Measurements from ENCODE around the gene YEATS2. TPM values are rescaled to one million over a fixed set of nuclear protein-coding genes. Genes with fewer than 3 reads are reported as not detected.
"Not testable (repeated sequence)": the region's sequence is repeated elsewhere in the genome, so short reads cannot be mapped to it uniquely, and the experiment has no call there.

YEATS2 gene
- polyA plus RNA-seq, 2 donors, result 5.8 to 9.0 TPM

DNA sequence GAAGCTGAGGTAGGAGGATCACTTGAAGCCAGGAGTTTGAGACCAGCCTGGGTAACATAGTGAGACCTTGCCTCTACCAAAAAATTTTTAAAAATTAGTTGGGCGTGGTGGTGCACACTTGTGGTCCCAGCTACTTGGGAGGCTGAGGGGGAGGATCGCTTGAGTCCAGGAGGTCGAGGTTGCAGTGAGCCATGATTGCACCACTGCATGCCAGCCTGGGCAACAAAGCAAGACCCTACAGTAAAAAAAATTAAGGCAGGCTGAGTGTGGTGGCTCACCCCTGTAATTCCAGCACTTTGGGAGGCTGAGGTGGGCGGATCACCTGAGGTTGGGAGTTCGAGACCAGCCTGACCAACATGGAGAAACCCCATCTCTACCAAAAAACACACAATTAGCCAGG, 8.0 kb upstream of the YEATS2 start:
- WGBS, 2 donors, result 95 to 98% methylated on average over 5 of the region's 5 CpGs
- not testable (repeated sequence) for H3K4me3 ChIP-seq (ENCODE audit: low read depth in 1 of 2, low read length in 2 of 2); H3K27ac ChIP-seq (ENCODE audit: low read depth in 2 of 2, low read length in 1 of 2); H3K27me3 ChIP-seq (ENCODE audit: control insufficient read depth in 1 of 2, insufficient read depth in 2 of 2, low read length in 2 of 2); H3K4me1 ChIP-seq (ENCODE audit: control insufficient read depth in 2 of 2, insufficient read depth in 2 of 2, low read length in 1 of 2); H3K36me3 ChIP-seq (ENCODE audit: control insufficient read depth in 2 of 2, insufficient read depth in 2 of 2, low read length in 1 of 2); H3K9me3 ChIP-seq (ENCODE audit: control insufficient read depth in 2 of 2, insufficient read depth in 1 of 2, low read depth in 1 of 2, low read length in 1 of 2)

DNA sequence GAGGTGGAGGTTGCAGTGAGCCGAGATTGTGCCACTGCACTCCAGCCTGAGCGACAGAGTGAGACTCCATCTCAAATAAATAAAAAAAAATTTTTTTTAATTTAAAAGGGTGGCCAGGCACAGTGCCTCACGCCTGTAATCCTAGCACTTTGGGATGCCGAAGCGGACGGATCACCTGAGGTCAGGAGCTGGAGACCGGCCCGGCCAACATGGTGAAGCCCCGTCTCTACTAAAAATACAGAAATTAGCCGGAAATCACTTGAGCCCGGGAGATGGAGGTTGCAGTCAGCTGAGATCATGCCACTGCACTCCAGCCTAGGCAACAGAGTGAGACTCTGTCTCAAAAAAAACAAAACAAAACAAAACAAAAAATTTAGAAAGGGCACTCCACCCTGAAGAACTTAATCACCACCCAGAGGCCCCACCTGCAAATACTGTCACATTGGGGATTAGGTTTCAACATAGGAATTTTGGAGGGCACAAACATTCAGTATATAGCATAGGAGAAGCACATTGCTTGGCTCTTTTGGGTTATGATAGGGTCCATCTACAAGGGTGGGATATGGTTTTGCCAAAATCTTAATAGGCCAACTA, 7.1 kb upstream of the YEATS2 start:
- Histone ChIP-seq H3K27ac (ENCODE audit: low read depth in 2 of 2, low read length in 1 of 2) (no peak overlapping the region), H3K4me3 (ENCODE audit: low read depth in 1 of 2, low read length in 2 of 2) (no peak overlapping the region), H3K4me1 (ENCODE audit: control insufficient read depth in 2 of 2, insufficient read depth in 2 of 2, low read length in 1 of 2) (no peaks in the 10 kb centered on the region), H3K27me3 (ENCODE audit: control insufficient read depth in 1 of 2, insufficient read depth in 2 of 2, low read length in 2 of 2) (no peaks in the 10 kb centered on the region), H3K9me3 (ENCODE audit: control insufficient read depth in 2 of 2, insufficient read depth in 1 of 2, low read depth in 1 of 2, low read length in 1 of 2) (no peaks in the 10 kb centered on the region), H3K36me3 (ENCODE audit: control insufficient read depth in 2 of 2, insufficient read depth in 2 of 2, low read length in 1 of 2) (no peaks in the 10 kb centered on the region)
- 96 to 98% methylated on average over 11 of the region's 11 CpGs for WGBS, 2 donors

DNA sequence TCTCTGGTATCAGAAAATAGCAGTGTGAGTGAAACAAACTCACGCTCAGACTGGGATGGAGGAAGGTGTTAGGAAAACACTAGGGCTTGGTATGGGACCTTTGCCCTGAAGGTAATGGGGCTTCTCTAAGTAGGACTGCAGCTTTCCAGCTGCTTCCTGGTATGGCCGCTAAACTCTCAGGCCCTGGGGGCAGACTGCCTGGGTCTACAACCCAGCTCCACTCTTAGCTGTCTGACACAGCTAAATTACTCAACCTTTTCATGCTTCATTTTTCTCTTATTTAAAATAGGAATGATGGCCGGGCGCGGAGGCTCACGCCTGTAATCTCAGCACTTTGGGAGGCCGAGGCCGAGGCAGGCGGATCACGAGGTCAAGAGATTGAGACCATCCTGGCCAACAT, 5.2 kb upstream of the YEATS2 start:
- H3K27me3 ChIP-seq (ENCODE audit: control insufficient read depth in 1 of 2, insufficient read depth in 2 of 2, low read length in 2 of 2), result no peaks in the 10 kb centered on the region
- 91 to 92% methylated on average over 10 of the region's 10 CpGs for WGBS, 2 donors

DNA sequence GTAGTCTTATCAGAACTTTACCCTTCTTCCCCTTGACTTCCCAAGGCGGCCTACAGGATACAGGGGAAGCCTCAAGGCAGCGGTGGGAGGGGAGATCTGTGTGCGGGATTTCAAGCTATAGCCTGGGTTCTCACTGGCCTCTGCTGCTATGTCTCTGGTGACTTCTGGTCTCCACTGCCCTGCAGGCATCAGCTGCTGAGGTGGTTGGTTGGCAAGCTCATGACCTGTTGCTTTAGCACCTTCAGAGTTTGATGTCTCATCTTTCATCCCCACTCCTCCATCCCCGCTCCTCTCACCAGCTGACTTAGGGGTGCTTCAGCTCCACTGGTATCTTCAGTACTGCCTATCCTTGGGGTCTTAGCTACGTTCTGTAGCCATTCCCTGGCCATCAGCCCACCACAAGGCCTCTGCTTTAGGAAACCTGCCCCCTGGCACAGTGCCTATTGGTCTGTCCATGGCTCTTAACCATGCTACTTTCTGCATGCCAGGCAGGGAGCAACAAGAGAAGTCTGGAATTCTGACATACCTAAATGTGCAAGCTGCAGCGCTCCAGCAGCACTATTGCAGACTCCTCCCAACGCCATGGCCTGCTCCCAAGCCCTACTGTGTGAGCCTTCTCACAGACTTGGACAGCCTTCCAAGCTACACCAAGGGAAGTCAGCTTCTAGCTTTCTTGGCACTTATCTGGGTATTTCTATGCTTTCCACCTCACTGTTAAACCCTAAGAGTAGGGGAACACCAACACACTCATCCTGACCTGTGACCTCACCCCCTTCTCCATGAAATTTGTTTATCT, 1.8 kb upstream of the YEATS2 start:
- no peaks in the 10 kb centered on the region for H3K27me3 ChIP-seq (ENCODE audit: control insufficient read depth in 1 of 2, insufficient read depth in 2 of 2, low read length in 2 of 2)
- H3K4me3 ChIP-seq (ENCODE audit: low read depth in 1 of 2, low read length in 2 of 2), result no peak overlapping the region
- H3K4me1 ChIP-seq (ENCODE audit: control insufficient read depth in 2 of 2, insufficient read depth in 2 of 2, low read length in 1 of 2), result peaks cover 0 to 2% of the 10 kb centered on the region in 2 donors
- H3K27ac ChIP-seq (ENCODE audit: low read depth in 2 of 2, low read length in 1 of 2), result no peak overlapping the region
- H3K36me3 ChIP-seq (ENCODE audit: control insufficient read depth in 2 of 2, insufficient read depth in 2 of 2, low read length in 1 of 2), result no peaks in the 10 kb centered on the region
- no peaks in the 10 kb centered on the region for H3K9me3 ChIP-seq (ENCODE audit: control insufficient read depth in 2 of 2, insufficient read depth in 1 of 2, low read depth in 1 of 2, low read length in 1 of 2)
- 88 to 93% methylated on average over 7 of the region's 7 CpGs for WGBS, 2 donors

More for the DNA sequence above, 5.2 kb upstream of the YEATS2 start:
- Histone ChIP-seq H3K36me3 (ENCODE audit: control insufficient read depth in 2 of 2, insufficient read depth in 2 of 2, low read length in 1 of 2) (no peaks in the 10 kb centered on the region), H3K4me3 (ENCODE audit: low read depth in 1 of 2, low read length in 2 of 2) (no peak overlapping the region), H3K4me1 (ENCODE audit: control insufficient read depth in 2 of 2, insufficient read depth in 2 of 2, low read length in 1 of 2) (no peaks in the 10 kb centered on the region), H3K9me3 (ENCODE audit: control insufficient read depth in 2 of 2, insufficient read depth in 1 of 2, low read depth in 1 of 2, low read length in 1 of 2) (no peaks in the 10 kb centered on the region), H3K27ac (ENCODE audit: low read depth in 2 of 2, low read length in 1 of 2) (no peak overlapping the region)

DNA sequence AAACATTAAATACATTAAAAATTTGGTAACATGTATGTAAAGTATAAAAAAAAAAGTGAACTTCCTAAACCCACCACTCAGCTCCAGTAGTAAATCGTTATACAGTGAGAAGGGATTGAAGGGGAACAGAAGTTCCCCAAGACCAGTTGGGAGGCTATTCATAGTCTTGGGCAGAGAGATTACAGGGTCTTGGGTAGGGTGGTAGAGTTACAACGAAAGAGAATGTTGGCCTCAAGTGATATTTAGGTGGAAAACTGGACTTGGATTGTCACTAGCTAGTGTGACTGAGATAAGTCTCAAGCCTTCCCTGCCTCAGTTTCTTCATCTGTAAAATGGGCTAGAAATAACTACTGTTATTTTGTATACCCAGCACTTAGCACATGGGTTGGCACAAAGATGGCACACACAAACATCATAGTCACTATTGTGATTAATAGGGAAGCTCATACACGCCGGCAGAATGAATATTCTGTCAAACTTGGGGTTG, 431 bp upstream of the YEATS2 start:
- H3K36me3 ChIP-seq (ENCODE audit: control insufficient read depth in 2 of 2, insufficient read depth in 2 of 2, low read length in 1 of 2), result no peaks in the 10 kb centered on the region
- H3K4me1 ChIP-seq (ENCODE audit: control insufficient read depth in 2 of 2, insufficient read depth in 2 of 2, low read length in 1 of 2), result peaks cover 0 to 2% of the 10 kb centered on the region in 2 donors
- H3K4me3 ChIP-seq (ENCODE audit: low read depth in 1 of 2, low read length in 2 of 2), result peak overlapping the region; percentile 87 to 99
- H3K27ac ChIP-seq (ENCODE audit: low read depth in 2 of 2, low read length in 1 of 2), result peak overlapping the region; percentile 63 to 82
- no peaks in the 10 kb centered on the region for H3K27me3 ChIP-seq (ENCODE audit: control insufficient read depth in 1 of 2, insufficient read depth in 2 of 2, low read length in 2 of 2)
- WGBS, 2 donors, result 38 to 39% methylated on average over 4 of the region's 4 CpGs
- H3K9me3 ChIP-seq (ENCODE audit: control insufficient read depth in 2 of 2, insufficient read depth in 1 of 2, low read depth in 1 of 2, low read length in 1 of 2), result no peaks in the 10 kb centered on the region

DNA sequence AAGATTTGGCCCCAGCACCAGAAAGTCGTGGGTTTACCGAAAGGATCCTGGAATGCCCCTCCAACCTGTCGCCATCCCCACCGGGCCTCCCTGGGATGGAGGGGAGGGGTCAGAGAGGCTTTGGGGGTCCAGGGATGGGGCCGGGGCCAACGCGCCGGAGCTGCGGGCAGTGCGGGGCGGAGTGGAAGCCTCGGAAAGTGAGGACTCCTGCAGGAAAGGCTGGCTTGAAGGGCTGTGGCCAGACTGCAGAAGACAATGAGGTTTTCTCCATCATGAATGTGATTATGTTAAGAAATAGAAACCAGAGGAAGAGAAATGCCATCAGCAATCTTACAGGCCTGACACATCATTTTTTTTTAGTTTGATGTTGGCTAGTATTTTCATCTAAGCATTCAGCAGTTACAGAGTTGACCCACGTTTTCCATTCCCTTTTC, 738 bp downstream of the YEATS2 start:
- WGBS, 2 donors, result 1% methylated on average over 13 of the region's 13 CpGs
- H3K4me1 ChIP-seq (ENCODE audit: control insufficient read depth in 2 of 2, insufficient read depth in 2 of 2, low read length in 1 of 2), result peaks cover 0 to 2% of the 10 kb centered on the region in 2 donors
- peak overlapping the region; percentile 87 to 99 for H3K4me3 ChIP-seq (ENCODE audit: low read depth in 1 of 2, low read length in 2 of 2)
- no peaks in the 10 kb centered on the region for H3K9me3 ChIP-seq (ENCODE audit: control insufficient read depth in 2 of 2, insufficient read depth in 1 of 2, low read depth in 1 of 2, low read length in 1 of 2)
- H3K27ac ChIP-seq (ENCODE audit: low read depth in 2 of 2, low read length in 1 of 2), result peak overlapping the region; percentile 82 to 88
- H3K36me3 ChIP-seq (ENCODE audit: control insufficient read depth in 2 of 2, insufficient read depth in 2 of 2, low read length in 1 of 2), result no peaks in the 10 kb centered on the region
- no peaks in the 10 kb centered on the region for H3K27me3 ChIP-seq (ENCODE audit: control insufficient read depth in 1 of 2, insufficient read depth in 2 of 2, low read length in 2 of 2)

DNA sequence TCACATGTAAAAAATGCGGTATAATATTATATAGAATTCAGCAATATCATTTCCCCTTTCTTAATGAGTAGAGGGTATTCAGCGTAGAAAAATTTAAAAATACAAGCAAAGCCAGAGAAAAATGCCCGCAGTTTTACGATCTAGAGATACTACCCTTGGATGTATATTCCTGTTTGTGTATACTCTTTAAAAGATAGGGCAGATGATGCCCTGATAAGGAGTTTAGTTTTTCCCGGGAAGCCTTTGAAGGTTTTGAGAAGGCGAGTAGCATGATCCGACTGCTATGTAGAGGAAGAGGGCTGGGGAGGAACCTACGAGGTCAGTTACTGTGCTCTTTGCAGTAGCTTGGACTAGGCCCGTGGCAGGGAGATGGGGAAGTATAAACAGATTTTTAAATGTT, 1.2 kb downstream of the YEATS2 start:
- Histone ChIP-seq H3K9me3 (ENCODE audit: control insufficient read depth in 2 of 2, insufficient read depth in 1 of 2, low read depth in 1 of 2, low read length in 1 of 2) (no peaks in the 10 kb centered on the region), H3K4me1 (ENCODE audit: control insufficient read depth in 2 of 2, insufficient read depth in 2 of 2, low read length in 1 of 2) (peaks cover 0 to 2% of the 10 kb centered on the region in 2 donors), H3K36me3 (ENCODE audit: control insufficient read depth in 2 of 2, insufficient read depth in 2 of 2, low read length in 1 of 2) (no peaks in the 10 kb centered on the region), H3K4me3 (ENCODE audit: low read depth in 1 of 2, low read length in 2 of 2) (peak overlapping the region in 1 of 2 donors; percentile 87), H3K27ac (ENCODE audit: low read depth in 2 of 2, low read length in 1 of 2) (peak overlapping the region in 1 of 2 donors; percentile 32), H3K27me3 (ENCODE audit: control insufficient read depth in 1 of 2, insufficient read depth in 2 of 2, low read length in 2 of 2) (no peaks in the 10 kb centered on the region)
- 2 to 5% methylated on average over 9 of the region's 9 CpGs for WGBS, 2 donors

DNA sequence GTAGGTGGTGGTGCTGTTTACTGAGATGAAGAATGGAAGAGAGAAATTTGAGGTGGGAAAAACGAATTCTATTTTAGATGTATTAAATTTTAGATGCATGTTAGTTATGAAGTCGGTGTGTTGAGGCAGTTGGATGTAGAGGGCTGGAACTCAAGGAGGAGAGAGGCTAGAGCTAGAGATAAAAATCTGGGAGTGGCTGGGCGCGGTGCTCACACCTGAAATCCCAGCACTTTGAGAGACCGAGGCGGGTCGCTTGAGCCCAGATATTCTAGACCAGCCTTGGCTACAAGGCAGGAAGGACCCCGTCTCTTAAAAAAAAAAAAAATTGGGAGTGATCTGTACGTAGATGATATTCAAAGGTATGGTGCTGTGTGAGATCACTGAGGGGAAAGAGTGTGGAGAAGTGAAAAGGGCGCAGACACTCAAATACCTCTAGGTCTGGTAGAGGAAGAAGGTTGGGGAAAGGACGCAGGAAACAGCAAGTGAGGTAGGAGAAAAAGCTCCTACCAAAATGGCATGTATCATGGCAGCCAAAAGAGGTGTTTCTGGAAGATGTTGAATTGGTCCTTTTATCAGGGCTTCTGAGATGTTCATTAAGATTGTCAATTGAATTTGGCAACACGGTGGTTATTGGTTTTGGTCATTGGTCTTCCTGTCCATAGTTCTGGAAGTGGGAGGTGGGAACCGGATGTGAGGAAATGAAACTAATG, 1.8 kb downstream of the YEATS2 start:
- Histone ChIP-seq H3K27me3 (ENCODE audit: control insufficient read depth in 1 of 2, insufficient read depth in 2 of 2, low read length in 2 of 2) (no peaks in the 10 kb centered on the region), H3K36me3 (ENCODE audit: control insufficient read depth in 2 of 2, insufficient read depth in 2 of 2, low read length in 1 of 2) (no peaks in the 10 kb centered on the region), H3K27ac (ENCODE audit: low read depth in 2 of 2, low read length in 1 of 2) (peak overlapping the region in 1 of 2 donors; percentile 32), H3K4me1 (ENCODE audit: control insufficient read depth in 2 of 2, insufficient read depth in 2 of 2, low read length in 1 of 2) (peaks cover 0 to 2% of the 10 kb centered on the region in 2 donors), H3K4me3 (ENCODE audit: low read depth in 1 of 2, low read length in 2 of 2) (peak overlapping the region in 1 of 2 donors; percentile 87), H3K9me3 (ENCODE audit: control insufficient read depth in 2 of 2, insufficient read depth in 1 of 2, low read depth in 1 of 2, low read length in 1 of 2) (no peaks in the 10 kb centered on the region)
- 55 to 57% methylated on average over 13 of the region's 13 CpGs for WGBS, 2 donors

DNA sequence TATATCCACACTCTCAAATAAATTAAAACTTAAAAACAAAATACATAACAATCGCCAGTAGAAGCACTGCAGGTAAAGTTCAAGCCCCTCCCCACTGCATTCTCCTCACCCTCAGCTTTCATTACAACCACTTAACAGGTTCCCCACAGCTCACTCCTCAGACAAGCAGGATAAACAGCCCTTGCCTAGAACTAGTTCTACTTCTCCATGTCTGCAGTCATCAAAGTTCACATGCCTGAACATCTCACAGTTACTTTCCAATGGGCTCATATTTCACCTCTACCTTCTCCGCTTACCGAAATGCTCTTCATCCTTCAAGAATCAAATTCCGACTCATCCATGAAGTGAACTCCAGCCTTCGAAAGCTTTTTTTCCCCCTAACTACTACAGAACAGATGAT, 4.1 kb downstream of the YEATS2 start:
- Histone ChIP-seq H3K27ac (ENCODE audit: low read depth in 2 of 2, low read length in 1 of 2) (no peak overlapping the region), H3K4me3 (ENCODE audit: low read depth in 1 of 2, low read length in 2 of 2) (no peak overlapping the region), H3K9me3 (ENCODE audit: control insufficient read depth in 2 of 2, insufficient read depth in 1 of 2, low read depth in 1 of 2, low read length in 1 of 2) (no peaks in the 10 kb centered on the region), H3K4me1 (ENCODE audit: control insufficient read depth in 2 of 2, insufficient read depth in 2 of 2, low read length in 1 of 2) (peaks cover 0 to 2% of the 10 kb centered on the region in 2 donors), H3K27me3 (ENCODE audit: control insufficient read depth in 1 of 2, insufficient read depth in 2 of 2, low read length in 2 of 2) (no peaks in the 10 kb centered on the region), H3K36me3 (ENCODE audit: control insufficient read depth in 2 of 2, insufficient read depth in 2 of 2, low read length in 1 of 2) (no peaks in the 10 kb centered on the region)
- WGBS, 2 donors, result 91 to 93% methylated on average over 5 of the region's 5 CpGs

Data from esophagus (tissue), 2 donors.